Measurements from ENCODE around the gene KIAA0930.
A peak's percentile ranks its signal among the peaks of the same experiment; 100 is the strongest.

The KIAA0930 gene

GRCh38 chr22:45172881-45173585 is 67.7 kb downstream of the KIAA0930 start:
- no peak for DNase-seq (ENCODE audit: low read depth)

GRCh38 chr22:45171830-45172229 is 68.9 kb downstream of the KIAA0930 start:
- DNase-seq (ENCODE audit: low read depth) = no peak

GRCh38 chr22:45169591-45170466 is 70.9 kb downstream of the KIAA0930 start:
- DNase-seq (ENCODE audit: low read depth) = no peak

GRCh38 chr22:45166932-45167331 is 73.8 kb downstream of the KIAA0930 start:
- no peak for DNase-seq (ENCODE audit: low read depth)

GRCh38 chr22:45164270-45165088 is 76.2 kb downstream of the KIAA0930 start:
- peak; percentile 28 for DNase-seq (ENCODE audit: low read depth)

- peak; percentile 95 for DNase-seq (ENCODE audit: low read depth)
These were observed 77.0 kb downstream of the KIAA0930 start, which contains the start of gene NUP50 for GRCh38 chr22:45163451-45164269. Gene NUP50, plus strand, starts transcription at chr22:45163925. Its CDS starts 4,253 bp downstream, at chr22:45168178.

- DNase-seq (ENCODE audit: low read depth) = no peak
These were observed 77.6 kb downstream of the KIAA0930 start for GRCh38 chr22:45163099-45163450.

GRCh38 chr22:45162531-45162930 is 78.2 kb downstream of the KIAA0930 start:
- DNase-seq (ENCODE audit: low read depth) = no peak

GRCh38 chr22:45159652-45160462 is 80.8 kb downstream of the KIAA0930 start:
- DNase-seq (ENCODE audit: low read depth) = no peak

- DNase-seq (ENCODE audit: low read depth) = no peak
These were observed 82.8 kb downstream of the KIAA0930 start for GRCh38 chr22:45157907-45158306.

GRCh38 chr22:45155050-45155840 is 85.4 kb downstream of the KIAA0930 start:
- DNase-seq (ENCODE audit: low read depth) = no peak

- no peak for DNase-seq (ENCODE audit: low read depth)
These were observed 86.3 kb downstream of the KIAA0930 start for GRCh38 chr22:45154383-45154782.

- no peak for DNase-seq (ENCODE audit: low read depth)
These were observed 89.2 kb downstream of the KIAA0930 start for GRCh38 chr22:45151503-45151902.

- DNase-seq (ENCODE audit: low read depth) = no peak
These were observed 90.6 kb downstream of the KIAA0930 start for GRCh38 chr22:45150139-45150538.

- no peak for DNase-seq (ENCODE audit: low read depth)
These were observed 91.0 kb downstream of the KIAA0930 start for GRCh38 chr22:45149671-45150070.

- no peak for DNase-seq (ENCODE audit: low read depth)
These were observed 95.8 kb downstream of the KIAA0930 start for GRCh38 chr22:45144916-45145315.

- DNase-seq (ENCODE audit: low read depth) = no peak
These were observed 98.3 kb downstream of the KIAA0930 start for GRCh38 chr22:45142376-45142775.
